Peyer's patch (tissue), 4 donors: ENCODE measurements around the gene GSTA5. TPM values are rescaled to one million over a fixed set of nuclear protein-coding genes. Genes with fewer than 3 reads are reported as not detected.
"Not testable (repeated sequence)": the region's sequence is repeated elsewhere in the genome, so short reads cannot be mapped to it uniquely, and the experiment has no call there.

Experiments used
- DNase-seq, 3 donors: peaks; one replicate each; pipeline ENCODE4 v3.0.0-alpha.2; 2017 to 2019
- H3K27ac ChIP-seq, 4 donors: fragments of 200-600 bp; sonication (generic); one replicate each; pipeline ENCODE4 v1.5.1; 2016 to 2019
- H3K27me3 ChIP-seq, 2 donors: fragments of 200-600 bp; sonication (generic); one replicate each; pipeline ENCODE4 v1.5.1; 2019
- H3K36me3 ChIP-seq, 3 donors: fragments of 200-600 bp; sonication (generic); one replicate each; pipeline ENCODE4 v1.5.1; 2016 to 2019
- H3K4me1 ChIP-seq, 4 donors: fragments of 200-600 bp; sonication (generic); one replicate each; pipeline ENCODE4 v1.5.1; 2016 to 2019
- H3K4me3 ChIP-seq, 4 donors: fragments of 200-600 bp; sonication (generic); 1 replicate in 3 of 4; 2 replicates in 1 of 4; pipeline ENCODE4 v1.5.1; 2016 to 2019; ENCODE audit warnings: mild to moderate bottlenecking in 1 of 4
- H3K9me3 ChIP-seq, 4 donors: fragments of 200-600 bp; sonication (generic); one replicate each; pipeline ENCODE4 v1.5.1; 2016 to 2019; ENCODE audit warnings: mild to moderate bottlenecking in 1 of 4
- POLR2A ChIP-seq, 2 donors: fragments of 450-650 bp; IDR thresholded peaks; one replicate each; pipeline ENCODE4 v1.5.1; 2017; ENCODE audit warnings: antibody characterized with exemption in 2 of 2, mild to moderate bottlenecking in 2 of 2, moderate library complexity in 2 of 2
- total RNA-seq, 4 donors: library from RNA; depleted of rRNA; stranded (reverse); fragments of >200 nt; gene quantifications; one replicate each; pipeline ENCODE4 v1.1.0, GENCODE V29; 2016
- TF ChIP-seq, protein P1 (sequence below), 6 experiments: fragments of 450-650 bp in 4 of 6; fragments of 200-600 bp in 2 of 6; sonication (generic) in 1 of 6; IDR thresholded peaks; one replicate each; pipeline ENCODE4 v1.5.1; 2017 to 2019; ENCODE audit warnings: antibody characterized with exemption in 6 of 6, mild to moderate bottlenecking in 3 of 6, moderate library complexity in 1 of 6

The GSTA5 gene
- total RNA-seq, 4 donors from 2014 or later, result not detected

DNA sequence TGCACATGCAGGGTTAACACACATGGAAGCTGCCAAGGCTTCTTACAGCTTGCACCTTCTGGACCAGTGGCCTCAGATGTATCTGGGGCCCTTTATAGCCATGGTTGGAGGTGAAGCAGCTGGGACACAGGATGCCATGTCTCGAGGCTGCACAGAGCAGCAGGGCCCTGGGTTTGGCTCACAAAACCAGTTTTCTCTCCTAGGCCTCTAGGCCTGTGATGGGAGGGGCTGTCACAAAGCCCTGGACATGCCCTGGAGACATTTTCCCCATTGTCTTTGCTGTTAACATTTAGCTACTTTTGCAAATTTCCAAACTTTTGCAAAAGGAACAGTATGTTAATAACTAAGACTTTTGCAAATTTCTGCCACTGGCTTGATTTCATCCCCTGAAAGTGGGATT is 18.8 kb downstream of the GSTA5 start:
- H3K27me3 ChIP-seq, result no peaks in the 10 kb centered on the region
- no peak overlapping the region for H3K27ac ChIP-seq
- no peaks in the 10 kb centered on the region for H3K4me1 ChIP-seq
- no peaks in the 10 kb centered on the region for H3K36me3 ChIP-seq
- peaks cover 0 to 3% (median 0%) of the 10 kb centered on the region in 4 donors for H3K9me3 ChIP-seq
- H3K4me3 ChIP-seq, result no peak overlapping the region
- TF ChIP-seq POLR2A (IDR thresholded peaks at IDR 0.05), result no peak
- TF ChIP-seq, protein P1, sequence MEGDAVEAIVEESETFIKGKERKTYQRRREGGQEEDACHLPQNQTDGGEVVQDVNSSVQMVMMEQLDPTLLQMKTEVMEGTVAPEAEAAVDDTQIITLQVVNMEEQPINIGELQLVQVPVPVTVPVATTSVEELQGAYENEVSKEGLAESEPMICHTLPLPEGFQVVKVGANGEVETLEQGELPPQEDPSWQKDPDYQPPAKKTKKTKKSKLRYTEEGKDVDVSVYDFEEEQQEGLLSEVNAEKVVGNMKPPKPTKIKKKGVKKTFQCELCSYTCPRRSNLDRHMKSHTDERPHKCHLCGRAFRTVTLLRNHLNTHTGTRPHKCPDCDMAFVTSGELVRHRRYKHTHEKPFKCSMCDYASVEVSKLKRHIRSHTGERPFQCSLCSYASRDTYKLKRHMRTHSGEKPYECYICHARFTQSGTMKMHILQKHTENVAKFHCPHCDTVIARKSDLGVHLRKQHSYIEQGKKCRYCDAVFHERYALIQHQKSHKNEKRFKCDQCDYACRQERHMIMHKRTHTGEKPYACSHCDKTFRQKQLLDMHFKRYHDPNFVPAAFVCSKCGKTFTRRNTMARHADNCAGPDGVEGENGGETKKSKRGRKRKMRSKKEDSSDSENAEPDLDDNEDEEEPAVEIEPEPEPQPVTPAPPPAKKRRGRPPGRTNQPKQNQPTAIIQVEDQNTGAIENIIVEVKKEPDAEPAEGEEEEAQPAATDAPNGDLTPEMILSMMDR (IDR thresholded peaks at IDR 0.05), result no peak
- DNase-seq, result no peak

DNA sequence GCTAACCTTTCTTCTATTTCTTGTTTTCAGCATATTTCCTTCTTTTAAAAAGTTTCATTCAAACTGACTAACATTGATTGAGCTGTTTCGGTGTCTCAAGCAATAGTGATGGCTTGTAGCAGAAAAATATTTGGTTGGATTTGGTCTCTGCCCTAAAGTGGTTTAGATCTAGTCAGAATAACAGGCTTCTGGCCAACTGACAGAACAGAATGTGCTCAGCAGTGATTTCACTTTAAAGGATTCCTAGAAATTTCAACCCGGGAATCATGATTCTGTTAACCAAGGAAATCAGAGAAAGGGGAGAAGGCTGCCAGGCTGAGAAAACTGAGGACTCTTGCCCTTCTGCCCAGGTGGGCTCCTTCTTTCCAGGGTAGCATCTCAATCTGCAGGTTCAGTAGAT is 20.4 kb downstream of the GSTA5 start:
- TF ChIP-seq POLR2A (IDR thresholded peaks at IDR 0.05), result no peak
- TF ChIP-seq, protein P1 (IDR thresholded peaks at IDR 0.05), result no peak
- Histone ChIP-seq H3K27me3 (no peaks in the 10 kb centered on the region), H3K9me3 (peaks cover 0 to 3% (median 0%) of the 10 kb centered on the region in 4 donors), H3K4me1 (peaks cover 0 to 3% (median 0%) of the 10 kb centered on the region in 4 donors), H3K36me3 (no peaks in the 10 kb centered on the region), H3K27ac (no peak overlapping the region), H3K4me3 (no peak overlapping the region)
- no peak for DNase-seq

DNA sequence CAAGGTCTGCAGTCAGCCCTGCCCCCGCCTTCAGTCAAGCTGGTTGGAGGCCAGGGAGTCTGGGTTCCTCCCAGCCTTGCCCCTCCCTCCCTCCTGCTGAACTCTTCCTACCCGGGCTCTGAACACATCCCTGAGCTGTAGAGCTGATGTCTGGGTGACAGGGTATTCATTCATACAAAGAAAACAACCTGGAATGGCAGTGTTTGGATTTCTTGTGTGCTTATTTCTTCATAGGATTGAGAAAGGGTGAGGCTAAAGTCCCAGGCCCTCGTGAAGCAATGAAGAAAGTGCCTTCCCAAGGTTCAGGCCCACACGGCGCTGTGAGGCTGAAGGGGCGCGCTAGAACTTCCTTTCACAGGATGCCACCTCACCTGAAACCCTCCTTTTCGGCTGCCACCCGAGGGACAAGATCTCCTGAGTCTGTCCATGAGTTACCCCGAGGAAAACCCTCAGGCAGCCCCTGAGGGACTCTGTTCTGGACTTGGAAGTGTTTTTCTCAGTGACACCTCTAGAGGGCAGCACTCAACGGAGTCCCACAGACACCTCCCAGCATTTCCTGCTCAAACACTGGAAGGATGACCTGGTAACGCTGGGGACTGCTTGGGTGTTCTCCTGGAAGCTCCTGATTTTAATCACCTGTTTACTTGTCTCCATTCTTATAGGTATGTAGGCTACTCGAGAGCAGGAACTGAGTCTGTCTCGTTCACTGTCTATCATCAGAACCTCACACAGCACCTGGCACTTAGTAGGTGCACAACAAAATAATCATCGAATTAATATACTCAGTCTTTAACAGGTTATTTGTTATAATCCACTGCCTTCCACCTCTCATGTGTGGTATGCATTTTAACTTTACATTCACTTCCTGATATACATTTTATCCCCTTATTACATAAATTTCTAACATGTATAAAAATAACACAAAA is 25.2 kb downstream of the GSTA5 start:
- no peaks in the 10 kb centered on the region for H3K36me3 ChIP-seq
- no peak overlapping the region for H3K4me3 ChIP-seq
- H3K4me1 ChIP-seq, result peaks cover 0 to 4% (median 0%) of the 10 kb centered on the region in 4 donors
- no peaks in the 10 kb centered on the region for H3K27me3 ChIP-seq
- no peak for TF ChIP-seq POLR2A (IDR thresholded peaks at IDR 0.05)
- TF ChIP-seq, protein P1 (IDR thresholded peaks at IDR 0.05), result peak in 5 of 6 experiments; percentile 21 to 69 (median 60)
- peak in 2 of 3 donors; percentile 21 to 79 for DNase-seq
- no peak overlapping the region for H3K27ac ChIP-seq
- H3K9me3 ChIP-seq, result no peaks in the 10 kb centered on the region

DNA sequence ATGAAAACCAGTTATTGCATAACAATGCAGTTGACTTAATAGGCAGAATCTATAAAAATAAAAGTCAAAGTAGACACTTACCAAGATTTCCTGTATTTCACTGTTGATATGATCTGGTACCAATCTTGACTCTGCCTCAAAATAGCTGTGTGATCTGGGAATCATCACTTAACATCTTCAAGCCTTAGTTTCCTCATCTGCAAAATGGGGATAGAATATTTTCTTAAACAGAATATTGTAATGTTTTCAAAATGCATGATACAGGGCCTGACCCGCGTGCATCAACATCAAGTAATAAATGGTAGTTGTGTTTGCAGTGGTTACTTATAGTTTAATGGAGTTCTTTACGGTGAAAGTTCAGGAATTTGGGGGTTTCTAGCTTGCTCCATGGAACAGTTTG is 26.1 kb downstream of the GSTA5 start:
- not testable (repeated sequence) for H3K4me3 ChIP-seq, H3K9me3 ChIP-seq, H3K36me3 ChIP-seq, H3K27me3 ChIP-seq, DNase-seq, H3K27ac ChIP-seq, H3K4me1 ChIP-seq

DNA sequence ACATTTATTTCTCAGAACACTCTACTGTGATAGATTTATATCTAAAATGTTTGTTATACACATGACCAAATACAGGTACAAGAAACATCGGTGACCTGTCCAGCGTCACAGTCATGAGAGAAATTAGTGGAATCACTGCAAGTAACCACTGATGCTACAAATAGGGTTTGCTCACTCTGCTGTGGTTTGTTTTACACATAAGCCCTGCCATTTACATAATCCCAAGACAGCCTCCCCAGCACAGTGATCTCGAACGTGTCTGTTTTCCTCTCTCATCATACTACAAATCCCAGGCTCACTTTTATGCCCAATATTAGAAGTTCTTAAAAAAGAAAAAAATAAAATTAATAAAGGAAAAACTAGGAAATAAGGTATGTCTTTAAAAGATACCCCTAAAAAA is 30.8 kb downstream of the GSTA5 start:
- H3K9me3 ChIP-seq, H3K27me3 ChIP-seq, H3K36me3 ChIP-seq, H3K4me1 ChIP-seq, DNase-seq, H3K27ac ChIP-seq, H3K4me3 ChIP-seq: not testable (repeated sequence)

DNA sequence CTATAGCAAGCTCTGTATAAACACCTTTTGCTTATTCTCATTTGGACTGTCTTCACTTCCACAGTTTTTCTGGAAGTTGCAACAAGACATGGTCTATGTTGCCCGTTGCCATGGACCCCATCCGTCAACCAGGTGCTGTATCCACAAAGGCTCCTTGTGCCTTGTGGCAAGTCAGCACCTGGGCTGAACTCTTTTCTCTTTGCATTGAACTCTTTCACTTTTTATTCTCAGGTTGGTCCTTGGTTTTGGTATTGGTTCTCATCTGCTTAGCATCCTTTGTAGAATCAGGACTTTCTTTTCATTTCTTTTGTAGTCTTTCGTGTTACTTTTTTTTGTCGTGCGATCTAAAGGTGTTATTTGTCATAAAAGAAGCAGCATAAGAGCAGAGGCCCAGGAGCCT is 32.0 kb downstream of the GSTA5 start:
- Histone ChIP-seq H3K9me3 (no peaks in the 10 kb centered on the region), H3K27ac (no peak overlapping the region), H3K4me3 (no peak overlapping the region), H3K36me3 (no peaks in the 10 kb centered on the region), H3K4me1 (no peaks in the 10 kb centered on the region), H3K27me3 (no peaks in the 10 kb centered on the region)
- TF ChIP-seq POLR2A (IDR thresholded peaks at IDR 0.05), result no peak
- TF ChIP-seq, protein P1 (IDR thresholded peaks at IDR 0.05), result no peak
- no peak for DNase-seq

DNA sequence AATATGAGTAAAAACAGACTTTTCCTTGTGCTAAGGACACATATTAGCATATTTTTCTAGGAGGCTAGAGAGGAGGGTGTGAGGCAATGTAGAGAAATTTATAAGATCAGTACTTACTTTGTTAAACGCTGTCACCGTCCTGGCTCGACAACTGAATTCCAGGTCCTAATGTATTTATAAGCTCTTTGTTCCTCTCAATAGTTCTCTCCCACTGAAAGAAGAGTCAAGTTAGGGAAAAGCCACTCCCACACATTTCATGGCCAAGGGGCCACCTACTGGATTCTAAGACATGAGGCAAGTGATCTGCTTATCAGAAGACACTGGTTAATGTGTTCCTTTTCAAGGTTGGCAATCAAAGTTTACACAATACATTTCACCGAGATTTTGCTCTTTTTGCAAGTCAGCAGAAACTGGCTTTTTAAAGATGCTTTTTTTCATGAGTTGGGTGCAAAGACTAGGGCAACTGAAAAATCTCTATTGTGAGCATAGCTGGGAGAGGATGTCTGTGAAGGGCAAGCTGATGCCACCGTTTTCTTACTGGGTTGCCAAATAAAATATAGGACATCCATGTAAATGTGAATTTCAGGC is 36.9 kb downstream of the GSTA5 start, which contains the start of gene GSTA1:
Gene GSTA1, minus strand, starts transcription at position 149 of the 588 bp plus-strand sequence. CDS start 4,549 bp downstream, outside the sequence.
- peak within 1 kb of the TSS in 3 of 4 donors; percentile 7 to 51 (median 47) for H3K4me3 ChIP-seq
- H3K27me3 ChIP-seq, H3K36me3 ChIP-seq, H3K4me1 ChIP-seq, H3K9me3 ChIP-seq: not testable (repeated sequence)
- DNase-seq, result peak in 1 of 3 donors; percentile 52
- peak within 1 kb of the TSS in 1 of 4 donors; percentile 55 for H3K27ac ChIP-seq
